ENCODE measurements around the gene ACOT13.

GRCh38 chr6:24686946-24687345 is 20.1 kb downstream of the ACOT13 start:
- no peak for TF ChIP-seq CTCF (IDR thresholded peaks at IDR 0.05; ENCODE audit: insufficient read depth, low read length, poor library complexity, severe bottlenecking)
- no peak for TF ChIP-seq EZH2phosphoT487 (conservative IDR thresholded peaks at IDR 0.05; ENCODE audit: low read length)
